Measurements from ENCODE around the gene SCAF8. TPM values are rescaled to one million over a fixed set of nuclear protein-coding genes. Genes with fewer than 3 reads are reported as not detected.
A peak's percentile ranks its signal among the peaks of the same experiment; 100 is the strongest.

SCAF8 gene
- total and polyA plus RNA-seq, 2 of the 4 experiments (the other 2 are of a cell fraction): 16.1 to 23.5 TPM

- no peak overlapping the region for H2BK15ac ChIP-seq (ENCODE audit: low read depth, low read length)
- H3K9me3 ChIP-seq (ENCODE audit: control insufficient read depth, insufficient read depth, low read length): no peaks in the 10 kb centered on the region
- peaks cover 17 to 31% of the 10 kb centered on the region in 2 experiments for H3K79me1 ChIP-seq (ENCODE audit: low read depth in 1 of 2, low read length in 2 of 2)
- H3K14ac ChIP-seq (replicated peaks; ENCODE audit: low read depth, low read length): no peak overlapping the region
- TF ChIP-seq CHD1 (IDR thresholded peaks at IDR 0.05; ENCODE audit: low read depth, low read length): no peak
- no peak overlapping the region for H3K4me3 ChIP-seq (ENCODE audit: insufficient read depth, low read depth, low read length)
- H4K20me1 ChIP-seq (ENCODE audit: insufficient read depth, low read length): peaks cover 6% of the 10 kb centered on the region; the same call in 1 of the 2 replicates
- H3K9me1 ChIP-seq (ENCODE audit: insufficient read depth, low read length): 0 out of 2 replicates have a peak, but pooled peaks cover 3% of the 10 kb centered on the region
- no peak overlapping the region for H3K56ac ChIP-seq (ENCODE audit: extremely low read depth, insufficient read depth, low read length)
- no peak overlapping the region for H3K4ac ChIP-seq (ENCODE audit: low read depth, low read length)
- no CpG with 5 or more reads among the region's 3 CpGs for WGBS, 2 experiments (ENCODE audit: extremely low coverage in 2 of 2, insufficient read length in 1 of 2)
- H2AK5ac ChIP-seq (ENCODE audit: low read depth, low read length): no peak overlapping the region
- H3K27ac ChIP-seq (ENCODE audit: insufficient read depth, low read length): no peak overlapping the region
- no peak overlapping the region for H3K9ac ChIP-seq (ENCODE audit: low read depth, low read length)
- H2BK20ac ChIP-seq (ENCODE audit: low read depth, low read length): no peak overlapping the region
- no peak for ATAC-seq (ENCODE audit: low read depth)
- H3K4me2 ChIP-seq (ENCODE audit: low read depth, low read length): no peak overlapping the region
- no peak overlapping the region for H3K23ac ChIP-seq (ENCODE audit: low read depth, low read length)
- H2AFZ ChIP-seq (replicated peaks; ENCODE audit: low read length, poor library complexity): no peak overlapping the region
- H2AK9ac ChIP-seq (replicated peaks; ENCODE audit: low read depth, low read length, poor library complexity): no peak overlapping the region
- H2BK120ac ChIP-seq (ENCODE audit: low read depth, low read length): no peak overlapping the region
- CTCF ChIA-PET: no interaction called here
- no peak overlapping the region for H4K5ac ChIP-seq (ENCODE audit: low read depth, low read length)
- DNase-seq: peak; percentile 12
- intact Hi-C loops (cut with micrococcal nuclease) (no loop called here), in situ Hi-C loops (cut with MboI; ENCODE audit: low sequenced_read_pairs) (no loop called here), dilution Hi-C loops (cut with HindIII; ENCODE audit: low sequenced_read_pairs, unreplicated experiment) (no loop called here)
- no peaks in the 10 kb centered on the region for H3K27me3 ChIP-seq (ENCODE audit: control insufficient read depth, insufficient read depth, low read length)
- peaks cover 20% of the 10 kb centered on the region for H3K36me3 ChIP-seq (ENCODE audit: control insufficient read depth, insufficient read depth, low read length)
- no TSS peak for BruUV-seq (replicated peaks)
- H2BK5ac ChIP-seq (ENCODE audit: low read depth, low read length, poor library complexity, severe bottlenecking): no peak overlapping the region
- H3K4me1 ChIP-seq (ENCODE audit: control insufficient read depth, insufficient read depth, low read length): peaks cover 2% of the 10 kb centered on the region; the same call in 1 of the 2 replicates
- H3K18ac ChIP-seq (ENCODE audit: low read depth, low read length): no peak overlapping the region
- H4K91ac ChIP-seq (ENCODE audit: insufficient read depth, low read depth, low read length): no peak overlapping the region
- POLR2A ChIA-PET (ENCODE audit: unreplicated experiment): no interaction called here
- H4K8ac ChIP-seq (ENCODE audit: low read depth in 2 of 2, low read length in 2 of 2): no peak overlapping the region
Measured at GRCh38 chr6:154792761-154793160, 59.5 kb downstream of the SCAF8 start.
